ENCODE data around the gene MTAP. TPM values are rescaled to one million over a fixed set of nuclear protein-coding genes. Genes with fewer than 3 reads are reported as not detected.
A peak's percentile ranks its signal among the peaks of the same experiment; 100 is the strongest.

The MTAP gene
- total RNA-seq, 1 donor from 2014 or later = 58.1 TPM

GRCh38 chr9:21837501-21837900 lies 35.1 kb downstream of the MTAP start:
- DNase-seq = no peak
- Mint-ChIP-seq H3K36me3 (ENCODE audit: low read depth) (peaks cover 88% of the 10 kb centered on the region), H3K4me3 (no peak overlapping the region), H3K9me3 (peaks cover 37% of the 10 kb centered on the region), H3K27ac (no peak overlapping the region), H3K4me1 (peaks cover 25% of the 10 kb centered on the region), H3K27me3 (no peaks in the 10 kb centered on the region)
- intact Hi-C loops (cut with micrococcal nuclease) = no loop called here

- Mint-ChIP-seq H3K27ac (no peak overlapping the region), H3K4me3 (no peak overlapping the region), H3K36me3 (ENCODE audit: low read depth) (peaks cover 88% of the 10 kb centered on the region), H3K27me3 (no peaks in the 10 kb centered on the region), H3K9me3 (peaks cover 56% of the 10 kb centered on the region), H3K4me1 (peaks cover 9% of the 10 kb centered on the region)
- intact Hi-C loops (cut with micrococcal nuclease) = no loop called here
- DNase-seq = no peak
Measured at GRCh38 chr9:21840647-21841046, 38.2 kb downstream of the MTAP start.

- intact Hi-C loops (cut with micrococcal nuclease) = no loop called here
- Mint-ChIP-seq H3K27ac (no peak overlapping the region), H3K27me3 (no peaks in the 10 kb centered on the region), H3K9me3 (peaks cover 61% of the 10 kb centered on the region), H3K4me1 (peaks cover 6% of the 10 kb centered on the region), H3K4me3 (no peak overlapping the region), H3K36me3 (ENCODE audit: low read depth) (peaks cover 88% of the 10 kb centered on the region)
- no peak for DNase-seq
Measured at GRCh38 chr9:21841133-21841532, 38.7 kb downstream of the MTAP start.

GRCh38 chr9:21848615-21849014 lies 46.2 kb downstream of the MTAP start:
- Mint-ChIP-seq H3K27ac (no peak overlapping the region), H3K4me1 (peaks cover 11% of the 10 kb centered on the region), H3K27me3 (no peaks in the 10 kb centered on the region), H3K4me3 (no peak overlapping the region), H3K36me3 (ENCODE audit: low read depth) (peaks cover 68% of the 10 kb centered on the region), H3K9me3 (peaks cover 41% of the 10 kb centered on the region)
- no peak for DNase-seq
- intact Hi-C loops (cut with micrococcal nuclease) = no loop called here

GRCh38 chr9:21852754-21853153 lies 50.3 kb downstream of the MTAP start:
- peaks cover 63% of the 10 kb centered on the region for H3K36me3 Mint-ChIP-seq (ENCODE audit: low read depth)
- peaks cover 13% of the 10 kb centered on the region for H3K4me1 Mint-ChIP-seq
- intact Hi-C loops (cut with micrococcal nuclease) = no loop called here
- no peak overlapping the region for H3K4me3 Mint-ChIP-seq
- DNase-seq = peak; percentile 43
- no peaks in the 10 kb centered on the region for H3K27me3 Mint-ChIP-seq
- H3K27ac Mint-ChIP-seq = no peak overlapping the region
- peaks cover 13% of the 10 kb centered on the region for H3K9me3 Mint-ChIP-seq

GRCh38 chr9:21853414-21853813 lies 51.0 kb downstream of the MTAP start:
- intact Hi-C loops (cut with micrococcal nuclease) = no loop called here
- Mint-ChIP-seq H3K9me3 (peaks cover 8% of the 10 kb centered on the region), H3K27ac (no peak overlapping the region), H3K27me3 (no peaks in the 10 kb centered on the region), H3K36me3 (ENCODE audit: low read depth) (peaks cover 64% of the 10 kb centered on the region), H3K4me1 (peaks cover 13% of the 10 kb centered on the region), H3K4me3 (no peak overlapping the region)
- no peak for DNase-seq

- H3K27me3 Mint-ChIP-seq = no peaks in the 10 kb centered on the region
- peaks cover 8% of the 10 kb centered on the region for H3K9me3 Mint-ChIP-seq
- peaks cover 64% of the 10 kb centered on the region for H3K36me3 Mint-ChIP-seq (ENCODE audit: low read depth)
- DNase-seq = no peak
- no peak overlapping the region for H3K4me3 Mint-ChIP-seq
- intact Hi-C loops (cut with micrococcal nuclease) = no loop called here
- H3K27ac Mint-ChIP-seq = no peak overlapping the region
- peaks cover 13% of the 10 kb centered on the region for H3K4me1 Mint-ChIP-seq
Measured at GRCh38 chr9:21854119-21854518, 51.7 kb downstream of the MTAP start.

- Mint-ChIP-seq H3K27ac (no peak overlapping the region), H3K4me1 (peaks cover 13% of the 10 kb centered on the region), H3K27me3 (no peaks in the 10 kb centered on the region), H3K4me3 (no peak overlapping the region), H3K36me3 (ENCODE audit: low read depth) (peaks cover 65% of the 10 kb centered on the region), H3K9me3 (peaks cover 8% of the 10 kb centered on the region)
- no peak for DNase-seq
- intact Hi-C loops (cut with micrococcal nuclease) = no loop called here
Measured at GRCh38 chr9:21854594-21854993, 52.2 kb downstream of the MTAP start.

GRCh38 chr9:21856301-21857094 lies 54.1 kb downstream of the MTAP start:
- DNase-seq = no peak
- intact Hi-C loops (cut with micrococcal nuclease) = no loop called here
- Mint-ChIP-seq H3K9me3 (peaks cover 1% of the 10 kb centered on the region), H3K4me1 (peaks cover 11% of the 10 kb centered on the region), H3K27ac (no peak overlapping the region), H3K36me3 (ENCODE audit: low read depth) (peaks cover 62% of the 10 kb centered on the region), H3K4me3 (no peak overlapping the region), H3K27me3 (no peaks in the 10 kb centered on the region)

GRCh38 chr9:21862871-21863270 lies 60.4 kb downstream of the MTAP start:
- Mint-ChIP-seq H3K27me3 (no peaks in the 10 kb centered on the region), H3K4me3 (no peak overlapping the region), H3K9me3 (no peaks in the 10 kb centered on the region), H3K36me3 (ENCODE audit: low read depth) (peaks cover 67% of the 10 kb centered on the region), H3K27ac (no peak overlapping the region), H3K4me1 (no peaks in the 10 kb centered on the region)
- no peak for DNase-seq
- intact Hi-C loops (cut with micrococcal nuclease) = no loop called here

GRCh38 chr9:21864505-21864904 lies 62.1 kb downstream of the MTAP start:
- intact Hi-C loops (cut with micrococcal nuclease) = no loop called here
- Mint-ChIP-seq H3K4me1 (no peaks in the 10 kb centered on the region), H3K9me3 (no peaks in the 10 kb centered on the region), H3K27me3 (no peaks in the 10 kb centered on the region), H3K4me3 (no peak overlapping the region), H3K27ac (no peak overlapping the region), H3K36me3 (ENCODE audit: low read depth) (peaks cover 52% of the 10 kb centered on the region)
- DNase-seq = no peak

- Mint-ChIP-seq H3K4me3 (no peak overlapping the region), H3K36me3 (ENCODE audit: low read depth) (peaks cover 46% of the 10 kb centered on the region)
- intact Hi-C loops (cut with micrococcal nuclease) = no loop called here
Measured at GRCh38 chr9:21866302-21866701, 63.9 kb downstream of the MTAP start.

GRCh38 chr9:21871256-21871975 lies 69.0 kb downstream of the MTAP start:
- intact Hi-C loops (cut with micrococcal nuclease) = no loop called here
- no peaks in the 10 kb centered on the region for H3K4me1 Mint-ChIP-seq
- H3K4me3 Mint-ChIP-seq = no peak overlapping the region
- H3K36me3 Mint-ChIP-seq (ENCODE audit: low read depth) = peaks cover 23% of the 10 kb centered on the region
- H3K9me3 Mint-ChIP-seq = peaks cover 8% of the 10 kb centered on the region
- no peak overlapping the region for H3K27ac Mint-ChIP-seq
- no peaks in the 10 kb centered on the region for H3K27me3 Mint-ChIP-seq
- no peak for DNase-seq

More at GRCh38 chr9:21866302-21866701, 63.9 kb downstream of the MTAP start:
- H3K27me3 Mint-ChIP-seq = no peaks in the 10 kb centered on the region
- no peak overlapping the region for H3K27ac Mint-ChIP-seq
- H3K4me1 Mint-ChIP-seq = no peaks in the 10 kb centered on the region
- no peaks in the 10 kb centered on the region for H3K9me3 Mint-ChIP-seq
- DNase-seq = no peak

- no peak for DNase-seq
- Mint-ChIP-seq H3K9me3 (peaks cover 8% of the 10 kb centered on the region), H3K4me3 (no peak overlapping the region), H3K36me3 (ENCODE audit: low read depth) (peaks cover 19% of the 10 kb centered on the region), H3K4me1 (no peaks in the 10 kb centered on the region), H3K27me3 (no peaks in the 10 kb centered on the region), H3K27ac (no peak overlapping the region)
- intact Hi-C loops (cut with micrococcal nuclease) = no loop called here
Measured at GRCh38 chr9:21872696-21873095, 70.3 kb downstream of the MTAP start.

Measured in activated CD4-positive, alpha-beta T cell treated with anti-CD3 and anti-CD28 coated beads, Interleukin-2, amount 10 ng/mL, durations not matched to agents 24 days and 14 days (primary cell).